Spleen (tissue), 11 donors: ENCODE measurements around the gene SEPTIN10. TPM values are rescaled to one million over a fixed set of nuclear protein-coding genes. Genes with fewer than 3 reads are reported as not detected.

Experiments
- DNase-seq: peaks from one replicate; pipeline ENCODE4 v3.0.0-alpha.2; 2020
- H3K27ac ChIP-seq, 8 donors: fragments of 200-600 bp; sonication (generic) in 7 of 8; 1 replicate in 4 of 8; 2 replicates in 4 of 8; pipeline versions ENCODE4 v1.5.0 to v1.8.0; 2016 to 2021; ENCODE audit warnings: inconsistent platforms in 4 of 8, mild to moderate bottlenecking in 4 of 8, moderate library complexity in 1 of 8
- H3K27me3 ChIP-seq, 7 donors: fragments of 200-600 bp; sonication (generic) in 6 of 7; replicated peaks in 1 of 7; 1 replicate in 4 of 7; 2 replicates in 3 of 7; pipeline versions ENCODE4 v1.5.0 to v1.8.0; 2016 to 2021; ENCODE audit warnings: inconsistent platforms in 3 of 7, mild to moderate bottlenecking in 1 of 7
- H3K36me3 ChIP-seq, 6 donors: fragments of 200-600 bp; sonication (generic) in 5 of 6; 1 replicate in 4 of 6; 2 replicates in 2 of 6; pipeline versions ENCODE4 v1.5.0 to v1.8.0; 2016 to 2021; ENCODE audit warnings: inconsistent platforms in 2 of 6
- H3K4me1 ChIP-seq, 6 donors: fragments of 200-600 bp; sonication (generic) in 5 of 6; 1 replicate in 3 of 6; 2 replicates in 3 of 6; pipeline versions ENCODE4 v1.5.0 to v1.8.0; 2016 to 2021; ENCODE audit warnings: inconsistent platforms in 3 of 6
- H3K4me3 ChIP-seq, 8 donors: fragments of 200-600 bp; sonication (generic) in 7 of 8; 1 replicate in 4 of 8; 2 replicates in 4 of 8; pipeline versions ENCODE4 v1.5.0 to v1.8.0; 2016 to 2021; ENCODE audit warnings: inconsistent platforms in 4 of 8, mild to moderate bottlenecking in 4 of 8, moderate library complexity in 2 of 8
- H3K9me3 ChIP-seq, 8 donors: fragments of 200-600 bp; sonication (generic) in 7 of 8; 1 replicate in 4 of 8; 2 replicates in 4 of 8; pipeline versions ENCODE4 v1.5.0 to v1.8.0; 2016 to 2021; ENCODE audit warnings: inconsistent platforms in 4 of 8
- POLR2A ChIP-seq, 3 donors: fragments of 450-650 bp; IDR thresholded peaks; one replicate each; pipeline ENCODE4 v1.5.1; 2017; ENCODE audit warnings: antibody characterized with exemption in 3 of 3, mild to moderate bottlenecking in 1 of 3
- POLR2AphosphoS5 ChIP-seq, 3 donors: sonication (generic); formaldehyde crosslinking; IDR thresholded peaks; one replicate each; pipeline ENCODE4 v1.5.1; 2017; ENCODE audit warnings: antibody characterized with exemption in 3 of 3
- WGBS, 5 donors: extraction: QIAGEN DNeasy Blood & Tissue Kit in 3 of 5; methylation state at CpG; one replicate each; pipeline versions ENCODE4 v1.1.5 to v1.1.7; 2013 to 2018; 5-methylcytosine and 5-hydroxymethylcytosine counted together
- intact Hi-C: fragments of 100-400 bp; cut with DNase I; formaldehyde crosslinking; loops from one replicate; pipeline ENCODE4 v1.15.0; 2023; ENCODE audit warnings: low total_unique reads
- polyA plus RNA-seq, 3 donors: library from polyadenylated mRNA; stranded (reverse); fragments of 200-250 nt; gene quantifications; one replicate each; pipeline ENCODE4 v1.2.1, GENCODE V29; 2013
- total RNA-seq, 7 donors: library from RNA; depleted of rRNA in 3 of 7; stranded (reverse); fragments of >200 nt in 3 of 7; fragmentation: NEBNext Ultra II Directional in 4 of 7; extraction: Animal tissue kit (Norgen Biotek cat#: 25700) in 4 of 7; gene quantifications; one replicate each; pipeline versions ENCODE4 v1.1.0 to v1.2.1, GENCODE V29; 2016 to 2021
- TF ChIP-seq, protein P1 (sequence below), 11 experiments: fragments of 200-600 bp in 7 of 11; fragments of 450-650 bp in 4 of 11; sonication (generic) in 4 of 11; IDR thresholded peaks in 8 of 11; conservative IDR thresholded peaks in 3 of 11; 1 replicate in 7 of 11; 2 replicates in 4 of 11; pipeline versions ENCODE4 v1.4.0 to v1.8.0; 2016 to 2021; ENCODE audit warnings: antibody characterized with exemption in 11 of 11, inconsistent platforms in 4 of 11, mild to moderate bottlenecking in 1 of 11
- donor health status: healthy with polysubstance abuse.
- donor health status: DM: no; HTN: no; CAD: no; lungs with moderate emphysema.
- donor health status: DM: no; HTN: no; CAD: no.
- donor health status: Bipolar disorder and iron deficiency.
- donor health status: healthy.
- donor health status: DM: no; HTN: no; CAD: no.
- donor health status: DM: yes; HTN: yes; CAD: no.

SEPTIN10 gene
- total and polyA plus RNA-seq, 10 donors = 14.7 to 95.3 (median 58.3) TPM

DNA sequence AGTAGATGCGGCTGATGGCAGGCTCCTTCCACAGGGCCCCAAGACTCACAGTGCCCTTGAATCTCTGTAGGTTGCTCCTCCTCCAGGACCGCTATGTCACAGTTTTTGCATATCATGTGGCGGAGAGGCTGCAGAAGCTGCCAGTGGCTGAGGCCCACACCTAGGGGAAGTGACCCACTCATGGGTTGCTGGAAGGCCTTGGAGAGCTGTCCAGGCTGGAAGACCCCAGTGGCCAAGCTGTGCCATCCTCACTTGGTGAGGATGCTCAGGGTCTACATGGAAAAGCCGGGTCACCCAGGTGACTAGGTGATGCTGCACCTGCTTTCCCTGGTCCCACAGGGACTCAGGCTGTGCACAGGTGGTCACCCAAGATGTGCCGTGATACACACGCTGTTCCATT lies 90.6 kb downstream of the SEPTIN10 start:
- H3K9me3 ChIP-seq = no peaks in the 10 kb centered on the region
- H3K27ac ChIP-seq = no peak overlapping the region
- H3K4me3 ChIP-seq = no peak overlapping the region
- intact Hi-C loops = no loop called here
- H3K27me3 ChIP-seq = peaks cover 0 to 8% (median 0%) of the 10 kb centered on the region in 7 donors
- 71 to 79% (median 73%) methylated on average over 4 to 6 of the region's 6 CpGs for WGBS, 5 donors
- no peak for TF ChIP-seq POLR2A (IDR thresholded peaks at IDR 0.05)
- TF ChIP-seq, protein P1, sequence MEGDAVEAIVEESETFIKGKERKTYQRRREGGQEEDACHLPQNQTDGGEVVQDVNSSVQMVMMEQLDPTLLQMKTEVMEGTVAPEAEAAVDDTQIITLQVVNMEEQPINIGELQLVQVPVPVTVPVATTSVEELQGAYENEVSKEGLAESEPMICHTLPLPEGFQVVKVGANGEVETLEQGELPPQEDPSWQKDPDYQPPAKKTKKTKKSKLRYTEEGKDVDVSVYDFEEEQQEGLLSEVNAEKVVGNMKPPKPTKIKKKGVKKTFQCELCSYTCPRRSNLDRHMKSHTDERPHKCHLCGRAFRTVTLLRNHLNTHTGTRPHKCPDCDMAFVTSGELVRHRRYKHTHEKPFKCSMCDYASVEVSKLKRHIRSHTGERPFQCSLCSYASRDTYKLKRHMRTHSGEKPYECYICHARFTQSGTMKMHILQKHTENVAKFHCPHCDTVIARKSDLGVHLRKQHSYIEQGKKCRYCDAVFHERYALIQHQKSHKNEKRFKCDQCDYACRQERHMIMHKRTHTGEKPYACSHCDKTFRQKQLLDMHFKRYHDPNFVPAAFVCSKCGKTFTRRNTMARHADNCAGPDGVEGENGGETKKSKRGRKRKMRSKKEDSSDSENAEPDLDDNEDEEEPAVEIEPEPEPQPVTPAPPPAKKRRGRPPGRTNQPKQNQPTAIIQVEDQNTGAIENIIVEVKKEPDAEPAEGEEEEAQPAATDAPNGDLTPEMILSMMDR (IDR thresholded peaks at IDR 0.05 in 8 of 11, conservative IDR thresholded peaks at IDR 0.05 in 3 of 11) = no peak
- no peak for TF ChIP-seq POLR2AphosphoS5 (IDR thresholded peaks at IDR 0.05)
- H3K4me1 ChIP-seq = no peaks in the 10 kb centered on the region
- no peaks in the 10 kb centered on the region for H3K36me3 ChIP-seq
- DNase-seq = peak; percentile 56

DNA sequence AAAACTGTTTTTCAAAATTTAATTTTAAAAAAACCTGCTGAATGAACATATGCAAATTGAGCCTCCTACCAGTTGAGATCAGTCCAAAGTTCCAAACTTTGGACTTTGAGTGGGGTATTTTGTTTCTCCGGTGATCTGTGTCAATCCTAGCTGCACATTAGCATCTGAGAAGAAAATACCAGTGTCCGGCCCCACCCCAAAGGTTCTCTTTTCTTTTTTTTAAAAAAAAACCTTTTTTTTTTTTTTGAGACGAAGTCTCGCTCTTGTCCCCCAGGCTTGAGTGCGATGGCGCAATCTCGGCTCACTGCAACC lies 91.7 kb downstream of the SEPTIN10 start:
- no peak for DNase-seq
- H3K27me3 ChIP-seq = peaks cover 0 to 6% (median 0%) of the 10 kb centered on the region in 7 donors
- H3K9me3 ChIP-seq = no peaks in the 10 kb centered on the region
- H3K4me3 ChIP-seq = no peak overlapping the region
- H3K36me3 ChIP-seq = no peaks in the 10 kb centered on the region
- H3K4me1 ChIP-seq = no peaks in the 10 kb centered on the region
- no peak overlapping the region for H3K27ac ChIP-seq
- TF ChIP-seq, protein P1 (IDR thresholded peaks at IDR 0.05 in 8 of 11, conservative IDR thresholded peaks at IDR 0.05 in 3 of 11) = no peak
- TF ChIP-seq POLR2AphosphoS5 (IDR thresholded peaks at IDR 0.05) = no peak
- TF ChIP-seq POLR2A (IDR thresholded peaks at IDR 0.05) = no peak
- intact Hi-C loops = no loop called here
- WGBS, 5 donors = 86 to 95% (median 92%) methylated on average over 7 of the region's 7 CpGs

DNA sequence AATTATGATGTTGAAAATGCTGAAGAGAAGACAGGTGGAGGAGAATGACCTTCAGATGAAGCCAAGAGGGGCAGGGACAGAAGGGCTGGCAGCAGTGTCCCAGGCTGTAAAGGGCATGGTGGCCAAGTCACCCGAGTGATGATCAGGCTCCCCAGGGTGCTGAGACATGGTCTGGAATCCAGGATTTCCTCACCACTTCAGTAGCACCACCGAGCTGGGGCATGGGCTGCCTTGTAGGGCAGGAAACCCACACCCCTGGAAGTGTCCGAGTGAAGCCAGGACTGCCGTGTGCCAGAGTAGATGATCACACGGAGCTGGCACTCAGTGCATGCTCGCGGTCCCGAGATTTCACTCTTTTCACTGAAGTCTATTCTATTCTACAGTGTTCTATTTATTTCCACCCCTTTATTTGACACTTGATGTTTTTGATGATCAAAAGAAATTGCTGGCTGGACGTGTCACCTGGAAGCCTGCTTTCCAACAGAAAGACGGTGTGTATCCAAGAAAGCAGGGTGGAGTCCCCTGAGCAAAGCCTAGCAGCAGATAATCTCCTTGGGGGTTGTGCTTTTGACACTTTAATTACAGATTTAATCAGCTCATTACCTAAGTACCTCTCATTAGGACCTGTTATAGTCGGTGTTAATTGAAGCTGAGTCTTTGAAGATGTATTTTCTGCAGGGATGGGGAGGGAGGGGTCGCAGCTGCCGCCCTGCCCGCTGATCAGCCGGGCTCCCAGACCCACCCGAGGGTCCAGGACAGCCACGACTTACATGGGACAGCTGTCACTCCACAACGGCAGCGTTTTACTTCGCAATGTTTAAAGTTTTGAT lies 92.3 kb downstream of the SEPTIN10 start:
- intact Hi-C loops = no loop called here
- H3K27ac ChIP-seq = no peak overlapping the region
- DNase-seq = peak; percentile 51
- no peaks in the 10 kb centered on the region for H3K36me3 ChIP-seq
- 71 to 82% (median 78%) methylated on average over 20 of the region's 20 CpGs for WGBS, 5 donors
- TF ChIP-seq POLR2A (IDR thresholded peaks at IDR 0.05) (no peak), POLR2AphosphoS5 (IDR thresholded peaks at IDR 0.05) (no peak)
- TF ChIP-seq, protein P1 (IDR thresholded peaks at IDR 0.05 in 8 of 11, conservative IDR thresholded peaks at IDR 0.05 in 3 of 11) = no peak
- H3K9me3 ChIP-seq = no peaks in the 10 kb centered on the region
- H3K4me1 ChIP-seq = no peaks in the 10 kb centered on the region
- peaks cover 0 to 6% (median 0%) of the 10 kb centered on the region in 7 donors for H3K27me3 ChIP-seq
- no peak overlapping the region for H3K4me3 ChIP-seq

DNA sequence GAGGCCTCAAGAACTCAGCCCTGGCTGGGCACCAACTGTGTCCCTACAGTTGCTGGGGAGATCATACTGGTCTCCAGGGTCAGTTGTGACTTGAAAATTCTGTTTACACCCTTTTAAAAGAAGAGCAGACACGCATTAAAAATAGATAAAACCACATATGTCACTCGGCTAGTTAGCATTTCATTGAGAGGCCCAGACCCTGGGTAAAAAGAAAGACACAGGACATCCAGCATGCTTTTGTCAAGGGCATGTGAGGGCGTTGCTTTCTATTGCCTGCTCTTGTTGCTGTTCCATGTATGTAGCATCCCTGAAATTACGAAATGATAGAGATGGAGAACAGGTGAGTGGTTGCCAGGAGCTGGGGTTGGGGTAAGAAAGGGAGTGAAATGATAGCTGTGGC lies 94.3 kb downstream of the SEPTIN10 start:
- DNase-seq = peak; percentile 32
- no peak overlapping the region for H3K27ac ChIP-seq
- TF ChIP-seq POLR2A (IDR thresholded peaks at IDR 0.05) = no peak
- TF ChIP-seq POLR2AphosphoS5 (IDR thresholded peaks at IDR 0.05) = no peak
- TF ChIP-seq, protein P1 (IDR thresholded peaks at IDR 0.05 in 8 of 11, conservative IDR thresholded peaks at IDR 0.05 in 3 of 11) = no peak
- intact Hi-C loops = loop anchor here (10.0 kb wide), 1 partner anchor 665 kb away; no protein-coding TSS in a partner anchor
- H3K27me3 ChIP-seq = peaks cover 0 to 6% (median 0%) of the 10 kb centered on the region in 7 donors
- no peak overlapping the region for H3K4me3 ChIP-seq
- H3K4me1 ChIP-seq = peaks cover 0 to 1% (median 0%) of the 10 kb centered on the region in 6 donors
- H3K36me3 ChIP-seq = no peaks in the 10 kb centered on the region
- 75 to 86% (median 81%) methylated on average over 4 of the region's 4 CpGs for WGBS, 5 donors
- no peaks in the 10 kb centered on the region for H3K9me3 ChIP-seq
